Measurements from ENCODE around the gene ZFAND2B.

ZFAND2B gene

DNA sequence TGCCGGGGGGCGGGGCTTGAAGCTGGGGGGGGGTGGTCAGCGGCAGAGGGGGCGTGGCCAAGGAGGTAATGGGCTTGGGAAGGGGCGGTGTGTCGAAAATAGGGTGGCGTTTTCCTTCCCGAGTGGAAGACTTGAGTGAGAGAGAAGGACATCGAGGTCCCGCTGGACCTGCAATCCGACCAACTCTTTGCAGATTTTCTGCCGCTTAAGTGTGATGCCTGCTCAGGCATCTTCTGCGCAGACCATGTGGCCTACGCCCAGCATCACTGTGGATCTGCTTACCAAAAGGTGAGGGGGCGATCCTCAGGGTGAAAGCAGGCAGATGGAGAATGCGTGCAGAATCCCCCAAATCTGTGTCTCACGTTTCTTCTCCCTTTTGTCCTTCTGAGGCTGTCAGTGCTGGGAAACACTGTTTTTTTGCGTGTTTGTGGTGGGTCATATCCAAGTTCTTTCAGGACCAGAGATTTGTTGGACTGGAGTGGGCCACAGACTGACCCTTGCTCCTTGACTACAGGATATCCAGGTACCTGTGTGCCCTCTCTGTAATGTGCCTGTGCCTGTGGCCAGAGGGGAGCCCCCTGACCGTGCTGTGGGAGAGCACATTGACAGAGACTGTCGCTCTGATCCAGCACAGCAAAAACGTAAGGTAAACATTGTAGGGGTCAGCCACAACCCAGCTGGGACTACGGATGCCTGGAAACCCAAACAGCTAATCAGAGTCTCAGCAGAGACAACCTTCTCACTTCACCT lies 727 bp downstream of the ZFAND2B start:
- DNase-seq: no peak

GRCh38 chr2:219207884-219208740 lies 1.5 kb downstream of the ZFAND2B start:
- DNase-seq: no peak

DNA sequence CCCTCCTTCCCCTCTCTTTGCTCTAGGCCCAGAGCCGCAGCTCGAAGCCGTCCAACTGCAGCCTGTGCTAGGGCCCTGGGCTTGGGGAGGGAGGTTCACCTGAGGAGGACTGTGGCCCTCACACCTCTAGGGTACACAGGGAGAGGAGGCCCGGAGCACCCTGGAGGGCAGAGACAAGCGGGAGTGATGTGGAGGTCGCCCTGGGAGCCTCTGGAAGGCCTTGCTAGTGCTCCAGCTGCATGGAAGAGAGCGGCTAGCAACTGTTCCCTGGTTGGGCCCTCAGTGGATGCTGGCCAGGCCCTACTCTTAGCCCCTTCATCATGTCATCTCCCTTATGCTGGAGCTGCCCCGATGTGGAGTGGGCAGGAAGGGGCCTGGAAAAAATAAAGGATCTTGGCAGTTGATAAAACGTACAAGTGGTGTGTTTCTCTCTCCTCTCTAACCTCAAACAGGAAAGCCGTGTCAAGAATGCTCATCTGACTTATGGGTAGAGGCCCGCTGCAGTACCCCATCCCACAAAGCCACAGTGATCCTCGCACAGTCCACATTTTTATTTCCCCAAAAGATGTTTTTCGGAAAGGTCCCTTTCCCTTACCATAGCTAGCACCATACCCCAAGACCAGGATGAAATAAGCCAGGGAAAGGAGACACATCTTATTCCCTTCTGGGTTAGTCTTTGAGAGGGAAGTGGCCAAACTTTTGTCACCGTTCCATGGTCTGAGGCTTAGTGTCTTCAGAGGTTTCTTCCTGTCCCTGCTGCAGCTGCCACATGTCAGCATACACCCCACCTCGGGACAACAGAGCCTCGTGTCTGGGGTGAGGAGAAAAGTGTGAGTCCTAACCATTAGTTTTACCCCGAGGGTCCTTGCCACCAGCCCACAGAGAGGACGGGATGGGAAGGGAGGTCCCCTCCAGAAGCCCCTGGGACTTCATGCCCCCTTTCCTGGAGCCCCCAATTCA lies 2.9 kb downstream of the ZFAND2B start:
- DNase-seq: no peak

- DNase-seq: no peak
These were observed 3.8 kb downstream of the ZFAND2B start for GRCh38 chr2:219210196-219210885.

GRCh38 chr2:219210886-219211362 lies 4.3 kb downstream of the ZFAND2B start:
- no peak for DNase-seq

GRCh38 chr2:219213026-219213415 lies 6.4 kb downstream of the ZFAND2B start:
- DNase-seq: no peak

GRCh38 chr2:219213486-219214071 lies 7.0 kb downstream of the ZFAND2B start:
- DNase-seq: no peak

GRCh38 chr2:219214141-219214540 lies 7.6 kb downstream of the ZFAND2B start:
- DNase-seq: no peak

GRCh38 chr2:219214786-219215185 lies 8.2 kb downstream of the ZFAND2B start:
- no peak for DNase-seq

GRCh38 chr2:219215871-219216534 lies 9.4 kb downstream of the ZFAND2B start:
- DNase-seq: no peak

GRCh38 chr2:219216535-219216915 lies 9.9 kb downstream of the ZFAND2B start:
- DNase-seq: no peak

DNA sequence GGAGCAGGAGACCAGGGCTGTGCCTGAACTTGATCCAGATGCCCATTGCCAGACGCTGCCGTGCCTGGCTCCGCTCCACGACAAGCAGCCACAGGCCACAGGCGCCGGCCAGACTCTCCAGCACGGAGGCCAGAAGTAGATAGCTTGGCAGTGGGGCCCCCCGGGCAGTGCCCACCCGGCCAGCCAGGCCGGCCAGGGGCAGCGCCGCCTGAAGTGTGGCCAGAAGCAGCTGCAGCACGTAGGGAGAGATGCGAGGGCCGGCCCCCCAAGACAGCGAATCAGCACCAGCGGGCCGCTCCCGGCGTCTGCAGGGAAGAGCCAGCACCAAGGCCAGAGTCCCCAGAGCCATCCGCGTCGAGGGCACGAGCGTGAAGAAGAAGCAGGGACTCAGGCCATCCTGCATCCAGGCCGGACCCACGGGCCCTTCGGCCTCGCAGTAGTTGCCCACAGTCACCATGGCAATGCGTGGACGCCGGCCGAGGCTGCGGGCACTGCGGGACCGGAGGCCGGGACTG lies 11.7 kb downstream of the ZFAND2B start:
- peak; percentile 23 to 25 for DNase-seq

GRCh38 chr2:219218732-219219701 lies 12.4 kb downstream of the ZFAND2B start, which contains the start of gene ABCB6:
Gene ABCB6, minus strand, starts transcription at chr2:219218958. Its CDS starts 285 bp downstream, at chr2:219218673.
- DNase-seq: peak; percentile 59 to 62

DNA sequence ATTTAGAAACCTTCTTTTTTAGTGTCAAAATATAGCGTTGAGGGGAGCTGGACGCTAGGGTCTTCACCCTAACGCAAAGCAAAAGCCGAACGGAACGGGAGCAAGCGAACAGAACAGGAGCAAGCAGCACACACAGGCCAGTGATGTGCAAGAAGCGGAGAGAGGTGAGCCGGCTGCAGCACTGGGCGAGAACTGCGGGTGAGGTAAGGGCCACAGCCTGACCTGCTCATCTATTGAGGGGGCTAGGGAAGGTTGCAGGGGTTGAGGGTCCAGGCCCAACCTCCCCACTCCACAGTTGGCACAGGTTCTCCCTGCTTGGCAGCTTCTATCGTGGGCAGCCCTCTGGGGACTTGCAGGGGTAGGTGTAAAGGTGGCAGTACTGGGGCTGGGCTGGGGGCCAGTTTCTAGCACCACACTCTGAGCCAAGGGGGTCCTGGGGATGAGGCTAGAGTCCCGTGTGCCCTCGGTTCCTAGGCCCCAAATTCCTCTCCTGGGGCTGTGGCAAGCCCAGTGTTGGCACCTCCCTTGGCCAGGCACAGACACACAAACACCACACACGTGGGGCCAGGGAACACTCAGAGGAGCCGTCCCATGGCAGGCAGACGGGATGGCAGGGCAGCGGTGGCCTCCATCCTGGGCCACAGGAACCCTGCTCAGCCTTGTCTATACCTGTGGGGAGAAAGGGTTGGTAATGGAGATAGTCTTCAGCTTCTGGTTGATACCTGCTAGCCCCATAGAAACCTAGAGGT lies 13.4 kb downstream of the ZFAND2B start:
- DNase-seq: no peak

- no peak for DNase-seq
These were observed 14.2 kb downstream of the ZFAND2B start for GRCh38 chr2:219220652-219221402.

- no peak for DNase-seq
These were observed 15.5 kb downstream of the ZFAND2B start for GRCh38 chr2:219221957-219222518.

DNA sequence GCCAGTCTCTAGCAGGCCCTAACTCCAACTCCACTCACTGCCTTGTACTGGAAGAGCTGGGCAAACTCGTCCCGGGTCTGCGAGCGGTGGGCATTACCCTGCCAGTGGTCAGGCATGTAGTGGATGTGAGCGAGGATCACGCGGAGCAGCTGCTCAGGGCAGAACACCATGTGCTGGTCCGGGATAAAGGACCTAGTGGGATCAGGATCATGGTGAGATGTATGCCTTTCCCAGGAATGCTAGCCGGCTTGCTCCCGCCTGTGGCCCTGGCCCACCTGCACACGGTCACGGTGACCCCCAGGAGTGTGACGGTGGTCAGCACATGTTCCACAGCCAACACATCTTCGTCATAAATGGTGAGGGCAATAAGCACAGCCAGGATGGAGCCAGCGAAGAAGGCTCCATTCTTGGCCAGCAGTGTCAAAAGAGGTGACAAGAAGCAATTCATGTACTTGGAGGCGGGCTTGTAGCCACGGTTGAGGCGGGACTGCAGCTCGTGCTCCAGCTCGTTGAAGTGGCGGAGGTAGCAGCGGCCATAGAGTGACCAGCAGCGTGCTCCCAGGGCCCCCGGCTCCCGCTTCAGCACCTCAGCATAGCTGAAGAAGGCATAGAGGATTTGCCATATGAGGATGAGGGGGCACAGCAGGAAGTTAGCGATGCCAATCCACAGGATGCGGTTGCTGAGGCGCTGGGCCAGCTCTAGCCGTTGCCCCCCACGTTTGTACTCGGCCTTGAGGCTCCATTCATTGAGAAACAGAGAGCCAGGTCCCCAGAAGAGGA lies 17.4 kb downstream of the ZFAND2B start:
- DNase-seq: no peak

Measured in inflammatory macrophage treated with lipopolysaccharide for 1 hour (primary cell).